NCI-H146 (cell line): Measurements from ENCODE around the gene FOXP4.
A peak's percentile ranks its signal among the peaks of the same experiment; 100 is the strongest.

Experiments used
- DNase-seq: peaks from one replicate; lab custom pipeline; 2025; lab: John Stamatoyannopoulos, UW

Gene FOXP4

DNA sequence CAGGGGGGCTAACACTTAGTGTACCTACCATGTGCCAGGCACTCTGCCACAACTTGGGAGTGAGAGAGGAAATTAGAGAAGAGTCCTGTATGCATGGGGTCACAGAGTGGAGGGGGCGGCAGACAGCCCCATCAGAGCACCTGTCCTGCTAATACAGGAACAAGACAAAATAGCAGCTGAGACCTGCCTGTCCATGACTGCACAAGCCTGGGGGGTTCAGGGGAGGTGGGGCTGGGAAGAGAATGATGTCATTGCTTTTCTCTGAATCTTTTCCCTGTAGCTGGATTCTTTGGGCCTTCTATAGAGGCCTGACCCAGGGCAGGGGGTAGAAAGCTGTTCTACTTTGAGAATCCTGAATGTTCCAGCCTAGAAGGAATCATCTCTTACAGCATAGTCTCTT lies 37.4 kb downstream of the FOXP4 start:
- DNase-seq, result no peak

DNA sequence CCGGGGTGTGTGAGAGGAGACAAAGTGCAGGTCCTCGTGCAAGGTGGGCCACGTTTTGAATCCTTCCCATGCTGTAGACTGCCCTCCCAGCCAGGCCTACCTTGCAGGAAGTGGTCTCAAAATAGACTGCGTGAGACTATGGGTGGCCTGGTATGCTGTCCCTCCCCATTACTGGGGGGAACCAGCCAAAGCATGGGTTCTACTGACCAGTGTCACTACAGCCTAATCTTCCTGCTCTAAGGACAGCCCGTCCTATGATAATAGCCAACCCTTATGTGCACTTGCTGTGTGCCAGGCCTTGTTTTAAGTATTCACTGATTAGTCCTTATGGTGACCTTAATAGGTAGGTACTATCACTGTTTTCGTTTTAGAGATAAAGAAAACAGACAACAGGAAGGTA lies 38.0 kb downstream of the FOXP4 start:
- no peak for DNase-seq

DNA sequence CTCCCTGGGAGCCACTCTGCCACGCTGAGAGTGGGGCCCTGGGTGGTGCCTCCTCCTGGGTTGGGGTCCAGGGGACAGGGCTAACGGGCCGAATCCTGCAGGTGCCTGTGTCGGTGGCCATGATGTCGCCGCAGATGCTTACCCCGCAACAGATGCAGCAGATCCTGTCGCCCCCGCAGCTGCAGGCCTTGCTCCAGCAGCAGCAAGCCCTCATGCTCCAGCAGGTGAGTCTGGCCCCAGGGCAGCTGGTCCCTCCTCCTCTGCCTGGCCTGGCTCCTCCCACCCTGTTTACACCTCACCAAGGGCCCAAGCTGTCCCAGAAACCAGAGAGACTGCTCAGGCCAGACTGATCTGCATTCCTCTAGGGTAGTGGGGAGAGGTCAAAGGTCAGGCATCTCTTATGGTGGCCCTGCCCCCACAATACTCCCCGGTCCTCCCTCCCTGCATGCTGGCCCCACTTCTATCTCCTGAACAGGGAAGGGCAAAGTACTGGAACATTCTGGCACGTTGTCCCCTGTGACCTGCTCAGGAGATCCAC lies 38.6 kb downstream of the FOXP4 start:
- DNase-seq, result peak; percentile 15

DNA sequence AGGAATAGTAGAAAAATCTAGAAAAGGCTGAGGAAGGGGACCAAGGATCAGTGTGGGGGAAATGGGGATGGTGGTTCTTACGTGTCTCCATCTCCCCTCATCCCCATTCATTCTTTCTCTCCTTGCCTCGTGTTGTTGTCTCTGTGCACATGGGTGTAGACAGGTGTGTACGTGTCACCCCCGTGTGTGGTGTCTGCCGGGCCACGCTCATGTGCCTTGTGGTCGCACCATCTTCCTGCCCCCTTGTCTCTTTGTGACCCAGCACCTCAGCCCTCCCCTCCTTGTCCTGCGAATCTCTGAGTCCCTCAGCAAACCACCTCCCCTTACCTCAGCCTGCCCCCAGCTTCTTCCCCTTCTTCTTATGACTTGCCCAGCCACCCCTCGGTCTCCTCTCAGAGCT lies 39.4 kb downstream of the FOXP4 start:
- DNase-seq, result no peak

DNA sequence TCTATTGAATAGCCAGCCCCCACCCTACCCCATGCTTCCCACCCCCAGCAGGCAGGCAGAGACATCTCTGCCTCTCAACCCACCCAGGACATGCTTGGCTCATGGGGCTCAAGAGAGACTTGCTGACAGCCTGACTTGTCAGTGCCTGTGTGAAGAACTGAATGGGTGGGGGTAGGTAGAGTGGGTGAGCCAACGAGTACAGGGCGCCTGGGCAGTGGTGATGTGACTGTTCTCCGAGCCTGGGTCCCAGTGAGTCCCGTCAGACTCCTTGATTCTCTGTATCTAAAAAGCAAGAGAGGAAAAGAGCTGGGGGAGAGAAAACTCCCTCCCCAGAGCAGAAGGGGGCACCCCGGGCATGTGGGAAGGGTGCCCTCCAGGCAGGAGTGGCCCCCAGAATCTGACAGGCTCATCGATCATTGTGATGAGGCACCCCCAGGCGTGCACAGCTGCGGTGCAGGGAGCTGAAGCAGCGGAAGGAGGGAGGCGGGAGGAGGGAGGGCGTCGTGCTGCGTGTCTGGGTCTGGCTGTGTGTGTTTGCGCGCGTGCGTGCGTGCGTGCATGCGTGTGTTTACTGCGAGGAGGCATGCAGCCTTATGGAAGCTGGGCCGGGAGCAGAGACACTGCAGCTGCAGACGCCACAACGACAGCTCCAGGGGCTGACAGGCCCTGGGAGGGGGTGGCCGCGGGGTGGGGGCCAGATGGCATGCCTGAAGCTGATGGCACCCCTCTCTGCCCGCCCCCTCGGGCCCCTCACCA lies 40.2 kb downstream of the FOXP4 start:
- no peak for DNase-seq

DNA sequence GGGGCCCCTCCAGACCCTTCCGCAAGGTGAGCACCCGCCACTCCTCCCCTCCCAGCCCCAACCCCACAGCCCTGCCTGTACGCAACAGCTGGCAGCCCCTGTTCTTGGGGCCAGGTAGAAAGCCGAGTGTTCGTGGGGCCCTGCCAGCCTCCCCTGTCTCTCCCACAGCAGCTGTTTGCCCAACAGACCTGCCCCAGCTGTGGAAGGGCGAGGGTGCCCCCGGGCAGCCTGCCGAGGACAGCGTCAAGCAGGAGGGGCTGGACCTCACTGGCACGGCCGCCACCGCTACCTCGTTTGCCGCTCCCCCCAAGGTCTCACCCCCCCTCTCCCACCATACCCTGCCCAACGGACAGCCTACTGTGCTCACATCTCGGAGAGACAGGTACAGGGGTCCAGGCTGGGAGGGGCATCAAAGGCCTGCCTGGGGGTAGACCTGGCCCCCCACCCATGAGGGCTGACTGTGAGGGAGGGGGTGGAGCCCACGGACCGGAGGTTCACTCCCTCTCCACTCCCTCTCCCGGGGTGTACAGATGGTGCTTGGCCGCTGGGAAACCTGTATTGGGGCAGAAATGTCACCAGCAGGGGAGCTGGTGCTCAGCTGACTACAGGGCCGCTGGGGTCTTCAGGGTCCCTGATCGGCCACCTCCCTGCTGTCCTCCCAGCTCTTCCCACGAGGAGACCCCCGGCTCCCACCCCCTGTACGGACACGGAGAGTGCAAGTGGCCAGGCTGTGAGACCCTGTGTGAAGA lies 41.1 kb downstream of the FOXP4 start:
- no peak for DNase-seq

DNA sequence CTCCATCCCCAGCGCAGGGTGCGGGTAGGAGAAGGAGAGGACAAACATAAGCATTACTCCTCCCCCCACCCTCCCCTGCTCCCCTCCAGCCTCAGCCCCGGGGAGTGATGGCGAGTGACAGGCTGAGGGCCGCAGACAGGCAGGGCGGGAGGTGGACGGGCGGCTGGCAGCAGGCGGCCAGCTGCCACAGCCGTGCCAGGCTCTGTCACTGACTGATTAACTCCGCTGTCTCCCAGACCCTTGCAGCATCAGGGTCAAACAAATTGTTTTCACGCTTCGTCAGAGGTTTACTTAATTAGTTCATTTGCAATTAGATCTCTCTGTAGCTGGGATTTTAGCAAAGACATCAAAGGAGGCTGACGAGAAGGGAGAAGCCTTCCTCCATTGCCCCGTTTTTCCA lies 41.9 kb downstream of the FOXP4 start:
- DNase-seq, result no peak

DNA sequence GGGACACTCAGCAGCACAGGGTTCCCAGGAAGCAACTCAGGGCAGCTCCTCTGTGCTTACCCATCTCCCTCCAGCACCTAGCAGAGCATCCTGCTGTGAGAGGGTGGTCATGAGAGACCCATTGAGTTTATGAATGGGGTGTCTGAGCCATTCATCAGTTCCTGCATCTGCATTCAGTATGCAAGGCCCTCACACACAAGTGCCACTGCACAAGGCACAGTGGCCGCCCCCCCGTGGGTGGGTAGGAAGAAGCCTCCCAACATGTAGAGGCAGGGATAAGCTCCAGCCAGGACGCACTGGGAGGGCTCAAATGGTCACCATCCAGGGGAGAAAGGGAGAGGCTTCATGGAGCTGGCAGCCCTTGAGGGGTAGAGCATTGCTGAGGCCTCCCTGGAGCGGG lies 43.0 kb downstream of the FOXP4 start:
- no peak for DNase-seq

DNA sequence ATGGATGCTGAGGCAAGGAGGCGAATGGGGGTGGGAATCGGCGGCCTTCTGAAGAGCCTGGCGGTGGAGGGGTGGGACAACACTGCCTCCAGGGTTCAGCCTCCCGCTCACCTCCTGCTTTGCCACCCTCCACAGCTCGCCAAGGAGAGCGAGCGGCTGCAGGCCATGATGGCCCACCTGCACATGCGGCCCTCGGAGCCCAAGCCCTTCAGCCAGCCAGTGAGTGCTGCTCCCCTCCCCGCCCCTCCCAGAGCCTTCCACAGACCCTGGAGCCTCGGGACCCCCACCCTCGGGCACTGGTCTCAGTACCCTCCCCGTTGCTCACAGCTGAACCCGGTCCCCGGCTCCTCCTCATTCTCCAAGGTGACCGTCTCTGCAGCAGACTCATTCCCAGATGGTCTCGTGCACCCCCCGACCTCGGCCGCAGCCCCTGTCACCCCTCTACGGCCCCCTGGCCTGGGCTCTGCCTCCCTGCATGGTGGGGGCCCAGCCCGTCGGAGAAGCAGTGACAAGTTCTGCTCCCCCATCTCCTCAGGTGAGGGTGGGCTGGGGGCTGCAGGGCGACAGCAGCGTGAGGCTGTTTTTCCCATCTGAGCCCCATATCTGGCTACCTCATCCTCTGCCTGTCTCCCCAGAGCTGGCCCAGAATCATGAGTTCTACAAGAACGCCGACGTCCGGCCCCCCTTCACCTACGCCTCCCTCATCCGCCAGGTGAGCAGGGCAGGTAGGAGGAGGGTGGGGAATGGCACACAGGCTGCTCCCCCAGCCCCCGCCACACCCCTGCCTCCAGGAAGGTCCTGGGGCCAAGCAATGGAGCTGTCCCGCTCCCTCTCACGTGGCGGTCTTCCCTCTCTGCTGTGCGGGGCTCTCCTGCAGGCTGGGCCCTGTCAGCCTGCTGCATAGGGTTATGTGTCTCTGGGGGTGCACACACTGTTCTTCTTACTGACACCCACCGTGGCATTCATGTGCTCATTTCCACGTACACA lies 43.7 kb downstream of the FOXP4 start:
- DNase-seq, result no peak

DNA sequence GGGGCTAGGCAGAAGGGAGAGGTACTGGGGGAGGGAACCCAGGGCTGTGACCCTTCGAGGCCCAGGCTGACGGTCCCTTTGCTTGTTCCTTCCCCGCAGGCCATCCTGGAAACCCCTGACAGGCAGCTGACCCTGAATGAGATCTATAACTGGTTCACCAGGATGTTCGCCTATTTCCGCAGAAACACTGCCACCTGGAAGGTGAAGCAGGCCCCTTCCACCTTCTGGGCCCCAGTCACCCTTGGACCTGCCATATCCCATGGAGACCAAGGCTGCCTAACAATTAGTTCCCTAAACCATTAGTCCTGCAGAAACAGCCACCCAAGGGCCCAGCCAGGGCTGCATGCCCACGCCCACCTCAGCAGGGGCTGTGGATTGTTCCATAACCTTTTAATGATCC lies 44.9 kb downstream of the FOXP4 start:
- no peak for DNase-seq

DNA sequence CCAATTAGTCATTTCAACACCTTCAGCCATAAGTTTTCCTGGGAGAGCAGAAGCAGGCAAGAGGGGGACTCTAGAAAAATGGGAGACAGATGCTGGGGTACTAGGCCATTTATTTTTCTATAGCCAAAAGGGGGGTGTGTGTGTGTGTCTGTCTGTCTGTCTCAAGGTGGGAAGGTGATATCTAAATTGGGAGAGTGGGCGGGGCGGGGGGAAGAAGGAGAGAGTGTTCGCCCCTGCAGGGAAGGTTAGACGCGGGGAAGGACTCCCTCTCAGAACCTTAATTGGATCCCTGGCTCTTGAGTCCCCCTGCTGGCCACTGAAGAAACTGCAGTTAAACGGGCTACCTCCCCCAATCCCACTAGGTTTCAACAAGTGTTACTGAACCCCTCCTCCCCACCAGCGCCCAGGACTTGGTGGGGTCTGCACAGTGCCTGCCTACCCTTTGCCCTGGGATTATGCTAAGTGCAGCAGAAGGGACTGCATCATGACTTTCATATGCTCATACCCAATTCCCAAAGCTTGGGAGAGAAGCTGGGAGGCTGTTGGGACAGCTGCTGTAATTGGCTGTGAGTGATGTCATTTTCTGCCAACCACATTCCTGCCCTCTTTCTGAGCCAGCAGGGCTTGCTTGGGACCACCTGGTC lies 45.8 kb downstream of the FOXP4 start:
- DNase-seq, result peak; percentile 63

DNA sequence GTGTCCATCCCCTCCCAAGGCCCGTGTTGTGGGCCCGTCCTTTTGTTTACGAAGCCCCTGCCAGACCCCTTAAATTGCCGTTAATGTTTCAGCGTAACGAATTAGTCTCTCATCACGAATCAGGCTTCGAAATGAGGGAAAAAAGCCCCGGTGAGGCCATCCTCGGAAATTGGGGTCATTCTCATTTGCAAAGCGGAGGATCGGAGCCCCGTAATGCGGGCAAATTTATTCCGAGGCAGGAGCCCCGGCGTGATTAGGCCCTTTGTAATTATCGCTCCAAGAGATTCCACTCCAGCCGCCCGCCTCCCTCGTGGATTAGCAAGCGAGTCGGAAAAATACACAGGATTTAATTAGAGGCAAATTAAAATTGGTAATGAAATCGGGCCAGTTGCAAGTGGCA lies 47.2 kb downstream of the FOXP4 start:
- DNase-seq, result no peak

DNA sequence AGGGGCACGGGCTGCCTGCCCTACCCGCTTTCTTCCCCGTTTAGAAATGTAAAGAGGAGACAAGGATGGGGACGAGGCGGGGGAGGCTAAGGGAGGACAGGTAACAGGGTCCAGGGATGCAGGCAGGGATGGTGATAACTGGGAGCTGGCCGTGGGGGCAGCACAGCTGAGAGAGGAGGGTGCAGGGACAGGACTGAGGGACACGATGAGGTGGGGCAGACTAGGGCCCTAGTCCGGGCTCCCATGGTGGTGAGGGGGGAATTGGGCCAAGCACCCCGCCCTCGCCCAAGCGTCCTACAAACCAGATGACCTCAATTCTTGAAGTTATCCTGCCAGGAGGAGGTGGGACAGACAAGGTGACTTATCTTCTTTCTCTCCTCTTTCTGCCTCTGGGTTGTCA lies 47.7 kb downstream of the FOXP4 start:
- no peak for DNase-seq

DNA sequence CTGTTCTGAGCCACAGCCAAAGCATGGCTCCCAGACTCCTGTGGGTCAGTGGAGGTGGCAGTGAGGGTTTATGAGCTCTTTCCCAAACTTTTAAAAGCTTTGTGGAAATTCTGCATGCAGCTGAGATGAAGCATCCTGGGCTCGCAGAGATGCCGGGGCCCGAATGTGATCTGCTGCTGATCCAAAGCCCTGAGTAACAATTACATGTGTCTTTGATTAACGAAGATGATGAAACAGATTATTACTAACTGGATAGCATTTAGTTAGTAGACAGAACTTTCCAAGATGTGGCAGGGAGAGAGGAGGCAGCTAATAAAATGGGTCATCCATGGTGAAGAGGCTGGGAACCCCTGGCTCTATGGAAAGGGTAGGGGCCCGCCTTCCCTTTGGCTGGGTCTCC lies 48.1 kb downstream of the FOXP4 start:
- DNase-seq, result no peak

DNA sequence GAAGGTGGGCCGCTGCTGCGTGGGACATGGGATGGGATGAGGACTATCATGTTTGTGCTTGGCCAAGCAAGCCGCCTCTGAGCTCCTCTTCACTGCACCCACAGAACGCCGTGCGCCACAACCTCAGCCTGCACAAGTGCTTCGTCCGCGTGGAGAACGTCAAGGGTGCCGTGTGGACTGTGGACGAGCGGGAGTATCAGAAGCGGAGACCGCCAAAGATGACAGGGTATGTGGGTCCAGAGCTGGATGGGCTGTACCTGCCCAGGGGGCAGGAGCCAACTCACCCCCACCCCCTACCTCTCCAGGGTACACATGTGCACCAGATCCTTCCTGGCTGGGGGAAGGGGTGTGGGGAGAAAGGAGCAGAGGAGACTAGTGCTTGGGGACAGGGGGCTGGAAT lies 48.6 kb downstream of the FOXP4 start:
- no peak for DNase-seq

DNA sequence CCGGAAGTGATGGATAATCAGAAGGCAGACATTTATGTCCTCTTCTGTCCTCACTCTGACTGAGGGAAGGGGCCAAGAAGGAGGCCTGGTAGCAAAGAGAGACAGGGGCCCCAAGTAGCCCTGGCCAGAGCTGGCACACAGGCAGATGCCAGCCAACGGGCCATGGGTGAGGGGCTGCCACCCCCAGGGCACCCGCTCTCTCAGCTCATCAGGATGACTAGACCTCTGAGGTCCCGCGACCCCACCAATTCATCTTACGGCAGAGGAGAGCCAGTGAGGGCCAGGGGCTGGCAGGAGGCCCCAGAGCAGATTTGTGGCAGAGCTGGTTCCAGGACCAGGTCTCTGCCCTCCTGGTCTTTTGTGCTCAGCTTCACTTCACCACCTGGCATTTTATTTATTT lies 49.0 kb downstream of the FOXP4 start:
- DNase-seq, result no peak

DNA sequence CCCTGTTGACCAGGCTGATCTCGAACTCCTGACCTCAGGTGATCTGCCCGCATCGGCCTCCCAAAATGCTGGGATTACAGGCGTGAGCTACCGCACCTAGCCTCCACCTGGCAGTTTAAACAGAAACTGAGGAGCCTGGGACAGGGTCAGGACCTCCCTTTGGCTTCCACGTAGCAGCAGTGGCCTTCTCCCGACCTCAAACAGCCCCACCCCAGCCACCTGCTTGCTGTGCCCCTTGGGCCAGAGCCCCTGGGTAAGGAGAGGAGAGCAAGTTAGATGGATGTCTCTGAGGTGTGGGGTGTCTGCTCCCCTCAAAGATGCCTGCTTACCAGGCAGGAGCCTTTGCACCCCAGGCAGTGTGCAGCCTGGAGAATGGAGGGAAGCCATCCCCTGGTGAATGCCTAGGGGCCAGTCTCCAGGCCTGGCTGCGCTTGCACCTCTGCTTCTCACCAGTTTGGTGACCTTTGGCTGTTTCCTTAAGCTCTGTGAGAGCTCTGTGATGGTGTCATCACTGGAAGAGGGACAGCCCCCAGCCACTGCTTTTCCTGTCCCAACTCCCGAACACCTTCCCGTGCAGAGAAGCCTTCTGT lies 50.0 kb downstream of the FOXP4 start:
- DNase-seq, result no peak

DNA sequence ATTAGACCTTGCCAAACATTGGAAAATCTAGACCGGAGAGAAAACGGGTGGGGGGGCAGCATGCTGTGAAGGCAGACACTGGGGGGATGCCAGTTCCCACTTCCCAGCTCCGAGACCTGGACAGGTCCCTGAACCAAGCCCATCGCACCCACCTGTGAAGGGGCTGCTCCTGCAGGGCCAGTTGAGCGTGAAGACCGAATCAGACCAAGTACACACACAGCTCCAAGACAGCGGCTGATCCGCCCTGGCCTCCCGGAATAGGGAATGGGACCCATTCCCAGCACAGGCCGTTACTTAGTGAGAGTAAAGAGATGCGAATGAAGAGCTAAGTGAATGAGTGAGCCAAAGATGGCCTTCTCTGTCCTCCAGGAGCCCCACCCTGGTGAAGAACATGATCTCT lies 50.6 kb downstream of the FOXP4 start:
- DNase-seq, result no peak

DNA sequence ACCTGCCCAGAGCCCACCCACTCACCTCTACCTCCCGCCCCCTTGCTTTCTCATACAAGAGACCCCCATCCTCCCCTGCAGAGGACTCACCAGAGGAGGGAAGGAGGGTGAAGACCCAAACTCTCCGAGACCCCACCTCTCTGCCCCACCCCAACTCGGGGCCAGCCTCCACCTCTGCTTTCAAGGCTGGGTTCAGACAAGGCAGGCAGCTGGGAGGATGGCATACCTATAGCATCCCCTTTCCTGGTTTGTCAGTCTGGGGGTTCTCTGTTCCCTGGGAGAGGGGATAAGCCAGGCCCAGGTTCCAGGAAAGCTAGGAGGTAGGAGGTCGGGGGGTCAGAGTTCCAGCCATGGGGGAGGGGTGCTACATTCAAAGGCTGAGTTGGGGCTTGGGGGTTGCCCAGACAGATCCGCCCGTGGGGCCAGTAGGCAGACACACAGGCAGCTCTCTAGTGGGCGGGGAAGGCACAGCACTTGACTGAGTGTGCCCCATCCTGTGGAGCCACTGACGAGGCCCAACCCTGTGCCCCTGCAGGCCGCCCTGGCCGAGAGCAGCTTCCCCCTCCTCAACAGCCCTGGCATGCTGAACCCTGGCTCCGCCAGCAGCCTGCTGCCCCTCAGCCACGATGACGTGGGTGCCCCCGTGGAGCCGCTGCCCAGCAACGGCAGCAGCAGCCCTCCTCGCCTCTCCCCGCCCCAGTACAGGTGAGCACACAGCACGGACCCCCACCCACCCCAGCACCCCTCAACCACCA lies 51.2 kb downstream of the FOXP4 start:
- DNase-seq, result no peak

DNA sequence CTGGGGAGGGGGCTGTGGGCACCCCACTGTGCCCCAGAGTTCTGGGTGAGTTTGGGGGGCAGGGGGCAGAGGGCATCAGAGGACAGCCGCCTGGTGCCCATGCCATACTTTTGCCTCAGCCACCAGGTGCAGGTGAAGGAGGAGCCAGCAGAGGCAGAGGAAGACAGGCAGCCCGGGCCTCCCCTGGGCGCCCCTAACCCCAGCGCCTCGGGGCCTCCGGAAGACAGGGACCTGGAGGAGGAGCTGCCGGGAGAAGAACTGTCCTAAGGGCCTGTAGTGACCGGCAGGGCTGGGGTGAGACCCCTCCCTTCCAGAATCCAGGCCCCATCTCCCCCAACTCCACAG lies 52.5 kb downstream of the FOXP4 start:
- DNase-seq, result no peak
